Suprapubic skin (tissue), 4 donors: ENCODE results near the gene MB21D2. TPM values are rescaled to one million over a fixed set of nuclear protein-coding genes. Genes with fewer than 3 reads are reported as not detected.

ENCODE experiments used
- DNase-seq, 2 donors: peaks; one replicate each; pipeline ENCODE4 v3.0.0-alpha.2; 2019; ENCODE audit warnings: low spot score in 2 of 2
- H3K27ac ChIP-seq: fragments of 200-600 bp; sonication (generic); one replicate; pipeline ENCODE4 v1.5.1; 2019
- H3K27me3 ChIP-seq: fragments of 200-600 bp; sonication (generic); one replicate; pipeline ENCODE4 v1.5.1; 2019
- H3K36me3 ChIP-seq: fragments of 200-600 bp; sonication (generic); one replicate; pipeline ENCODE4 v1.5.1; 2019
- H3K4me1 ChIP-seq: fragments of 200-600 bp; sonication (generic); one replicate; pipeline ENCODE4 v1.5.1; 2019
- H3K4me3 ChIP-seq: fragments of 200-600 bp; sonication (generic); one replicate; pipeline ENCODE4 v1.5.1; 2019; ENCODE audit warnings: mild to moderate bottlenecking
- H3K9me3 ChIP-seq: fragments of 200-600 bp; sonication (generic); one replicate; pipeline ENCODE4 v1.5.1; 2019
- CTCF ChIP-seq, 2 donors: fragments of 200-600 bp in 1 of 2; fragments of 450-650 bp in 1 of 2; sonication (generic) in 1 of 2; IDR thresholded peaks; one replicate each; pipeline ENCODE4 v1.5.1; 2016 to 2019; ENCODE audit warnings: antibody characterized with exemption in 2 of 2, mild to moderate bottlenecking in 1 of 2, moderate library complexity in 1 of 2
- EP300 ChIP-seq: sonication (generic); formaldehyde crosslinking; IDR thresholded peaks from one replicate; pipeline ENCODE4 v1.6.1; 2017; ENCODE audit warnings: antibody characterized with exemption
- POLR2A ChIP-seq, 2 donors: fragments of 450-650 bp; IDR thresholded peaks; one replicate each; pipeline ENCODE4 v1.6.1; 2017; ENCODE audit warnings: antibody characterized with exemption in 2 of 2, mild to moderate bottlenecking in 2 of 2, moderate library complexity in 2 of 2
- POLR2AphosphoS5 ChIP-seq, 3 donors: sonication (generic); formaldehyde crosslinking; IDR thresholded peaks; one replicate each; pipeline ENCODE4 v1.6.1; 2017; ENCODE audit warnings: antibody characterized with exemption in 3 of 3
- WGBS: methylation state at CpG from one replicate; pipeline ENCODE4 v1.1.5; 2018; 5-methylcytosine and 5-hydroxymethylcytosine counted together
- total RNA-seq, 4 donors: library from RNA; depleted of rRNA; stranded (reverse); fragments of >200 nt; gene quantifications; one replicate each; pipeline ENCODE4 v1.1.0, GENCODE V29; 2016

Gene MB21D2
- total RNA-seq, 4 donors from 2014 or later = 9.2 to 12.2 (median 10.7) TPM

- Histone ChIP-seq H3K4me1 (no peaks in the 10 kb centered on the region), H3K27me3 (no peaks in the 10 kb centered on the region), H3K36me3 (no peaks in the 10 kb centered on the region), H3K4me3 (no peak overlapping the region), H3K27ac (no peak overlapping the region), H3K9me3 (no peaks in the 10 kb centered on the region)
- no peak for TF ChIP-seq POLR2AphosphoS5 (IDR thresholded peaks at IDR 0.05)
- no peak for TF ChIP-seq CTCF (IDR thresholded peaks at IDR 0.05)
- no peak for TF ChIP-seq EP300
- TF ChIP-seq POLR2A (IDR thresholded peaks at IDR 0.05) = no peak
- WGBS = 96% methylated on average over 1 of the region's 1 CpG
- no peak for DNase-seq
Measured at GRCh38 chr3:192842711-192843110, 74.9 kb downstream of the MB21D2 start.

GRCh38 chr3:192842138-192842537 is 75.5 kb downstream of the MB21D2 start:
- 86% methylated on average over 8 of the region's 8 CpGs for WGBS
- H3K27me3 ChIP-seq = no peaks in the 10 kb centered on the region
- no peak for TF ChIP-seq POLR2A (IDR thresholded peaks at IDR 0.05)
- TF ChIP-seq CTCF (IDR thresholded peaks at IDR 0.05) = no peak
- TF ChIP-seq POLR2AphosphoS5 (IDR thresholded peaks at IDR 0.05) = no peak
- TF ChIP-seq EP300 = no peak
- H3K9me3 ChIP-seq = no peaks in the 10 kb centered on the region
- no peak overlapping the region for H3K4me3 ChIP-seq
- no peaks in the 10 kb centered on the region for H3K36me3 ChIP-seq
- DNase-seq = no peak
- no peaks in the 10 kb centered on the region for H3K4me1 ChIP-seq
- H3K27ac ChIP-seq = no peak overlapping the region

- Histone ChIP-seq H3K4me1 (no peaks in the 10 kb centered on the region), H3K9me3 (no peaks in the 10 kb centered on the region), H3K4me3 (no peak overlapping the region), H3K36me3 (no peaks in the 10 kb centered on the region), H3K27me3 (no peaks in the 10 kb centered on the region), H3K27ac (no peak overlapping the region)
- no peak for DNase-seq
- TF ChIP-seq POLR2A (IDR thresholded peaks at IDR 0.05) (no peak), POLR2AphosphoS5 (IDR thresholded peaks at IDR 0.05) (no peak), CTCF (IDR thresholded peaks at IDR 0.05) (no peak), EP300 (no peak)
- 90% methylated on average over 6 of the region's 6 CpGs for WGBS
Measured at GRCh38 chr3:192841428-192841827, 76.2 kb downstream of the MB21D2 start.

- no peaks in the 10 kb centered on the region for H3K27me3 ChIP-seq
- no peak overlapping the region for H3K27ac ChIP-seq
- TF ChIP-seq POLR2A (IDR thresholded peaks at IDR 0.05) = no peak
- TF ChIP-seq POLR2AphosphoS5 (IDR thresholded peaks at IDR 0.05) = no peak
- TF ChIP-seq CTCF (IDR thresholded peaks at IDR 0.05) = no peak
- TF ChIP-seq EP300 = no peak
Measured at GRCh38 chr3:192840143-192840836, 77.4 kb downstream of the MB21D2 start.

GRCh38 chr3:192835818-192836815 is 81.5 kb downstream of the MB21D2 start:
- Histone ChIP-seq H3K4me3 (no peak overlapping the region), H3K9me3 (no peaks in the 10 kb centered on the region), H3K36me3 (no peaks in the 10 kb centered on the region), H3K4me1 (peaks cover 29% of the 10 kb centered on the region), H3K27me3 (no peaks in the 10 kb centered on the region), H3K27ac (no peak overlapping the region)
- TF ChIP-seq POLR2A (IDR thresholded peaks at IDR 0.05) = no peak
- TF ChIP-seq EP300 = no peak
- TF ChIP-seq CTCF (IDR thresholded peaks at IDR 0.05) = no peak
- TF ChIP-seq POLR2AphosphoS5 (IDR thresholded peaks at IDR 0.05) = no peak
- 71% methylated on average over 7 of the region's 7 CpGs for WGBS
- no peak for DNase-seq

More at GRCh38 chr3:192840143-192840836, 77.4 kb downstream of the MB21D2 start:
- H3K36me3 ChIP-seq = no peaks in the 10 kb centered on the region
- no peak for DNase-seq
- WGBS = 83% methylated on average over 10 of the region's 10 CpGs
- no peak overlapping the region for H3K4me3 ChIP-seq
- no peaks in the 10 kb centered on the region for H3K9me3 ChIP-seq
- H3K4me1 ChIP-seq = peaks cover 3% of the 10 kb centered on the region
